CD14-positive monocyte (primary cell): ENCODE measurements around the gene GNB4. TPM values are rescaled to one million over a fixed set of nuclear protein-coding genes. Genes with fewer than 3 reads are reported as not detected.
A peak's percentile ranks its signal among the peaks of the same experiment; 100 is the strongest.

Experiments
- DNase-seq, 3 donors: peaks; one replicate each; pipeline ENCODE4 v3.0.0-alpha.2; 2011 to 2022
- H2AFZ ChIP-seq: 2 replicates; pipeline ENCODE4 v1.6.0; 2012; ENCODE audit warnings: mild to moderate bottlenecking, low read depth, low read length, inconsistent platforms; ENCODE audit not compliant: insufficient read depth, poor library complexity, severe bottlenecking
- H3K27ac ChIP-seq, 2 donors: 1 replicate in 1 of 2; 2 replicates in 1 of 2; pipeline ENCODE4 v1.5.1; 2012 to 2013; ENCODE audit warnings: low read length in 2 of 2, control low read depth in 1 of 2, inconsistent platforms in 1 of 2, low read depth in 1 of 2, mild to moderate bottlenecking in 1 of 2
- H3K27me3 ChIP-seq, 2 donors: one replicate each; pipeline versions ENCODE4 v1.6.0 to v1.6.1; 2011 to 2013; ENCODE audit warnings: low read length in 2 of 2; ENCODE audit not compliant: control insufficient read depth in 2 of 2, insufficient read depth in 2 of 2
- H3K36me3 ChIP-seq, 2 donors: replicated peaks in 1 of 2; 1 replicate in 1 of 2; 2 replicates in 1 of 2; pipeline versions ENCODE4 v1.5.1 to v1.6.1; 2012 to 2013; ENCODE audit warnings: low read length in 2 of 2, control low read depth in 1 of 2, inconsistent platforms in 1 of 2, mild to moderate bottlenecking in 1 of 2; ENCODE audit not compliant: insufficient read depth in 2 of 2, control insufficient read depth in 1 of 2
- H3K4me1 ChIP-seq, 2 donors: 1 replicate in 1 of 2; 2 replicates in 1 of 2; pipeline versions ENCODE4 v1.5.1 to v1.6.1; 2012 to 2013; ENCODE audit warnings: low read length in 2 of 2, control low read depth in 1 of 2, inconsistent platforms in 1 of 2, mild to moderate bottlenecking in 1 of 2, moderate library complexity in 1 of 2; ENCODE audit not compliant: insufficient read depth in 2 of 2, control insufficient read depth in 1 of 2
- H3K4me2 ChIP-seq: replicated peaks from 2 replicates; pipeline ENCODE3; 2012; ENCODE audit warnings: low read length, moderate library complexity, mild to moderate bottlenecking; ENCODE audit not compliant: poor library complexity, severe bottlenecking; ENCODE audit errors: extremely low read depth
- H3K4me3 ChIP-seq, 3 experiments: fragments of 200-600 bp in 1 of 3; sonication (generic) in 1 of 3; replicated peaks in 1 of 3; 1 replicate in 2 of 3; 2 replicates in 1 of 3; pipeline ENCODE4 v1.5.1; 2011 to 2013; ENCODE audit warnings: low read length in 3 of 3, mild to moderate bottlenecking in 3 of 3, control low read depth in 2 of 3, low read depth in 2 of 3, inconsistent platforms in 1 of 3, moderate library complexity in 1 of 3
- H3K79me2 ChIP-seq: 2 replicates; pipeline ENCODE4 v1.6.0; 2012; ENCODE audit warnings: mild to moderate bottlenecking, control low read depth, inconsistent platforms, low read length, moderate library complexity; ENCODE audit not compliant: insufficient read depth
- H3K9ac ChIP-seq: 2 replicates; pipeline ENCODE4 v1.6.0; 2017; ENCODE audit warnings: low read length, mild to moderate bottlenecking; ENCODE audit not compliant: insufficient read depth, poor library complexity, severe bottlenecking
- H3K9me3 ChIP-seq, 2 donors: replicated peaks in 1 of 2; 1 replicate in 1 of 2; 2 replicates in 1 of 2; pipeline versions ENCODE4 v1.5.1 to v1.6.1; 2012 to 2013; ENCODE audit warnings: low read length in 2 of 2, control low read depth in 1 of 2; ENCODE audit not compliant: control insufficient read depth in 1 of 2, insufficient read depth in 1 of 2
- H4K20me1 ChIP-seq: 2 replicates; pipeline ENCODE4 v1.6.0; 2012; ENCODE audit warnings: mild to moderate bottlenecking, low read length, control low read depth, moderate library complexity; ENCODE audit not compliant: insufficient read depth
- H3K27ac Mint-ChIP-seq, 7 donors: one replicate each; pipeline ENCODE4 v1.8.0; 2020; ENCODE audit warnings: mild to moderate bottlenecking in 7 of 7, mixed read lengths in 7 of 7, moderate library complexity in 6 of 7, inconsistent platforms in 2 of 7
- H3K27me3 Mint-ChIP-seq, 3 donors: one replicate each; pipeline ENCODE4 v1.8.0; 2021 to 2022; ENCODE audit warnings: low read depth in 3 of 3, mild to moderate bottlenecking in 3 of 3, mixed read lengths in 3 of 3, moderate library complexity in 3 of 3, inconsistent platforms in 1 of 3
- H3K36me3 Mint-ChIP-seq, 2 donors: one replicate each; pipeline ENCODE4 v1.8.0; 2020; ENCODE audit warnings: mixed read lengths in 2 of 2, inconsistent platforms in 1 of 2, mild to moderate bottlenecking in 1 of 2
- H3K4me1 Mint-ChIP-seq: one replicate; pipeline ENCODE4 v1.8.0; 2020; ENCODE audit warnings: mild to moderate bottlenecking, mixed read lengths
- H3K4me3 Mint-ChIP-seq, 2 donors: one replicate each; pipeline ENCODE4 v1.8.0; 2020; ENCODE audit warnings: mild to moderate bottlenecking in 2 of 2, mixed read lengths in 2 of 2, moderate library complexity in 1 of 2
- H3K9me3 Mint-ChIP-seq, 7 donors: one replicate each; pipeline ENCODE4 v1.8.0; 2020 to 2022; ENCODE audit warnings: mixed read lengths in 7 of 7, mild to moderate bottlenecking in 6 of 7, moderate library complexity in 6 of 7, inconsistent platforms in 2 of 7
- WGBS: methylation state at CpG from one replicate; pipeline ENCODE4 v1.1.5; 2013; ENCODE audit warnings: missing lambda C conversion rate; ENCODE audit not compliant: insufficient coverage; 5-methylcytosine and 5-hydroxymethylcytosine counted together
- intact Hi-C, 2 donors: fragments of 100-400 bp; cut with micrococcal nuclease; formaldehyde crosslinking; loops; one replicate each; pipeline versions ENCODE4 v1.15.0 to v1.15.1; 2023
- polyA plus RNA-seq, 3 donors: library from polyadenylated mRNA; depleted of rRNA in 1 of 3; unstranded in 2 of 3; stranded (reverse) in 1 of 3; fragments of 300-500 nt in 2 of 3; fragments of >200 nt in 1 of 3; fragmentation: Illumina TruSeq in 2 of 3; gene quantifications; 1 replicate in 2 of 3; 2 replicates in 1 of 3; pipeline ENCODE4 v1.2.3, GENCODE V29; 2012 to 2021
- TF ChIP-seq, protein P1 (sequence below): fragments of 200-600 bp; IDR thresholded peaks from one replicate; pipeline ENCODE4 v1.8.0; 2022; ENCODE audit warnings: antibody characterized with exemption, mild to moderate bottlenecking

The GNB4 gene
- polyA plus RNA-seq, 3 donors = 15.4 to 65.1 (median 63.5) TPM

GRCh38 chr3:179476215-179476614, 24.9 kb upstream of the GNB4 start:
- Mint-ChIP-seq H3K9me3 (peaks cover 0 to 9% (median 6%) of the 10 kb centered on the region in 7 donors), H3K4me3 (no peak overlapping the region), H3K4me1 (peaks cover 16% of the 10 kb centered on the region), H3K27me3 (no peaks in the 10 kb centered on the region), H3K36me3 (no peaks in the 10 kb centered on the region), H3K27ac (no peak overlapping the region)
- Histone ChIP-seq H3K9me3 (no peaks in the 10 kb centered on the region), H3K27ac (no peak overlapping the region), H3K27me3 (no peaks in the 10 kb centered on the region), H3K4me1 (peaks cover 17 to 21% of the 10 kb centered on the region in 2 donors), H3K4me2 (no peak overlapping the region), H3K36me3 (no peaks in the 10 kb centered on the region), H3K4me3 (no peak overlapping the region), H3K79me2 (no peaks in the 10 kb centered on the region), H2AFZ (no peak overlapping the region), H3K9ac (no peak overlapping the region), H4K20me1 (no peaks in the 10 kb centered on the region)
- WGBS = 100% methylated on average over 2 of the region's 2 CpGs
- DNase-seq = peak in 1 of 3 donors; percentile 8
- intact Hi-C loops = no loop called here
- TF ChIP-seq, protein P1, sequence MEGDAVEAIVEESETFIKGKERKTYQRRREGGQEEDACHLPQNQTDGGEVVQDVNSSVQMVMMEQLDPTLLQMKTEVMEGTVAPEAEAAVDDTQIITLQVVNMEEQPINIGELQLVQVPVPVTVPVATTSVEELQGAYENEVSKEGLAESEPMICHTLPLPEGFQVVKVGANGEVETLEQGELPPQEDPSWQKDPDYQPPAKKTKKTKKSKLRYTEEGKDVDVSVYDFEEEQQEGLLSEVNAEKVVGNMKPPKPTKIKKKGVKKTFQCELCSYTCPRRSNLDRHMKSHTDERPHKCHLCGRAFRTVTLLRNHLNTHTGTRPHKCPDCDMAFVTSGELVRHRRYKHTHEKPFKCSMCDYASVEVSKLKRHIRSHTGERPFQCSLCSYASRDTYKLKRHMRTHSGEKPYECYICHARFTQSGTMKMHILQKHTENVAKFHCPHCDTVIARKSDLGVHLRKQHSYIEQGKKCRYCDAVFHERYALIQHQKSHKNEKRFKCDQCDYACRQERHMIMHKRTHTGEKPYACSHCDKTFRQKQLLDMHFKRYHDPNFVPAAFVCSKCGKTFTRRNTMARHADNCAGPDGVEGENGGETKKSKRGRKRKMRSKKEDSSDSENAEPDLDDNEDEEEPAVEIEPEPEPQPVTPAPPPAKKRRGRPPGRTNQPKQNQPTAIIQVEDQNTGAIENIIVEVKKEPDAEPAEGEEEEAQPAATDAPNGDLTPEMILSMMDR = no peak

DNA sequence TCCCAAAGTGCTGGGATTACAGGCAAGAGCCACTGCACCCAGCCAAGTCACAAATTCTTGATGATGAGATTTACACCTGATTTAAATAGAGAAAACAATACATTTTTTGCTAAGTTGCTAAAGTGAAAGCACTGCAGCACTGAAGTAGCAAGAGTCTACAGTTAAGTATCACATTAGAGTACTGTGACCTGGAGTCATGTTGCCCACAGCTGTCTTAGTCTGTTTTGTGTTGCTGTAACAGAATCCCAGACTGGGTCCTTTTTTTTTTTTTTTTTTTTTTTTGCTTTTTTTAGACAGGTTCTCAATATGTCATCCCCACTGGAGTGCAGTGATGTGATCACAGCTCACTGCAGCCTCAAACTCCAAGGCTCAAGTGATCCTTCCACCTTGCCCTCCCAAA, 23.2 kb upstream of the GNB4 start:
- H3K27ac Mint-ChIP-seq = peak overlapping the region in 6 of 7 donors; percentile 30 to 95 (median 81)

More for the DNA sequence above, 23.2 kb upstream of the GNB4 start:
- intact Hi-C loops = no loop called here
- DNase-seq = no peak
- Histone ChIP-seq H3K79me2 (no peaks in the 10 kb centered on the region), H3K9me3 (no peaks in the 10 kb centered on the region), H3K27ac (peak overlapping the region; percentile 53 to 77), H3K4me3 (no peak overlapping the region), H2AFZ (peak overlapping the region; percentile 59), H3K4me1 (peaks cover 17 to 21% of the 10 kb centered on the region in 2 donors), H4K20me1 (no peaks in the 10 kb centered on the region), H3K4me2 (no peak overlapping the region), H3K36me3 (no peaks in the 10 kb centered on the region), H3K27me3 (no peaks in the 10 kb centered on the region), H3K9ac (no peak overlapping the region)
- Mint-ChIP-seq H3K4me1 (peaks cover 16% of the 10 kb centered on the region), H3K9me3 (peaks cover 0 to 8% (median 5%) of the 10 kb centered on the region in 7 donors), H3K27me3 (no peaks in the 10 kb centered on the region), H3K4me3 (no peak overlapping the region), H3K36me3 (no peaks in the 10 kb centered on the region)
- TF ChIP-seq, protein P1 = no peak
